ENCODE data around the gene EFNA4. TPM values are rescaled to one million over a fixed set of nuclear protein-coding genes. Genes with fewer than 3 reads are reported as not detected.

Gene EFNA4
- total and polyA plus RNA-seq, 4 donors: 1.8 to 4.7 (median 3.3) TPM

GRCh38 chr1:155040358-155041093 lies 23.0 kb upstream of the EFNA4 start:
- Histone ChIP-seq H3K27me3 (ENCODE audit: control insufficient read depth in 4 of 4, insufficient read depth in 4 of 4, low read length in 3 of 4) (no peaks in the 10 kb centered on the region), H3K9me3 (ENCODE audit: control insufficient read depth in 4 of 4, low read length in 3 of 4) (no peaks in the 10 kb centered on the region), H3K9ac (ENCODE audit: low read depth in 1 of 2, low read length in 2 of 2) (no peak overlapping the region), H3K4me1 (ENCODE audit: control insufficient read depth in 4 of 4, insufficient read depth in 4 of 4, low read length in 3 of 4) (peaks cover 10 to 43% (median 32%) of the 10 kb centered on the region in 4 donors), H3K27ac (ENCODE audit: low read depth in 1 of 2, low read length in 2 of 2) (no peak overlapping the region), H3K36me3 (ENCODE audit: control insufficient read depth in 4 of 4, insufficient read depth in 3 of 4, low read depth in 1 of 4, low read length in 3 of 4) (no peaks in the 10 kb centered on the region), H3K4me3 (ENCODE audit: low read depth in 1 of 3, low read length in 3 of 3) (no peak overlapping the region)
- WGBS: 96% methylated on average over 14 of the region's 14 CpGs
- TF ChIP-seq RXRA (IDR thresholded peaks at IDR 0.05) (no peak), GABPA (IDR thresholded peaks at IDR 0.05 in 1 of 2, conservative IDR thresholded peaks at IDR 0.05 in 1 of 2) (no peak), JUND (IDR thresholded peaks at IDR 0.05) (no peak), REST (IDR thresholded peaks at IDR 0.05) (no peak), SP1 (IDR thresholded peaks at IDR 0.05) (no peak), RAD21 (IDR thresholded peaks at IDR 0.05) (no peak), HNF4A (conservative IDR thresholded peaks at IDR 0.05) (no peak)
- DNase-seq (ENCODE audit: low spot score): no peak

DNA sequence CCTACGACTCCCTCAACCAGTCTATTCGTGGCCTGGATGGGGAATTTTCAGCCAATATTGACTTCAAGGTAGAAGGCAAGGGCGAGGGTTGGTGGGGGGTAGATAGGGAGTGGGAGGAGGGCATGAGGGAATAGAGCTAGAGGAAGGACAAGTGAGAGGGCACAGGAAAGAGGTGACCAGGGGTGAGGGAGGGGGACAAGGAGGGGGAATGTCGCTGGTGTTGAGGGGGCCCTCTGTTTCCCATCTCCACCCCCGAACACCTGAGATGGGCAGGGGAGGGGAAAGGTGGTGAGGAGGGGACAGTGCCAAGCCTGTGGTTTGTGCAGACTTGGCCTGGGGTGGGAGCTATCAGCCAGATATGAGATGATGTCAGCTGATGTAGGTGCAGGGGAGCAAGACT lies 20.8 kb upstream of the EFNA4 start:
- Histone ChIP-seq H3K9me3 (ENCODE audit: control insufficient read depth in 4 of 4, low read length in 3 of 4) (no peaks in the 10 kb centered on the region), H3K27me3 (ENCODE audit: control insufficient read depth in 4 of 4, insufficient read depth in 4 of 4, low read length in 3 of 4) (no peaks in the 10 kb centered on the region), H3K36me3 (ENCODE audit: control insufficient read depth in 4 of 4, insufficient read depth in 3 of 4, low read depth in 1 of 4, low read length in 3 of 4) (no peaks in the 10 kb centered on the region), H3K27ac (ENCODE audit: low read depth in 1 of 2, low read length in 2 of 2) (no peak overlapping the region), H3K4me3 (ENCODE audit: low read depth in 1 of 3, low read length in 3 of 3) (no peak overlapping the region), H3K4me1 (ENCODE audit: control insufficient read depth in 4 of 4, insufficient read depth in 4 of 4, low read length in 3 of 4) (peaks cover 10 to 43% (median 34%) of the 10 kb centered on the region in 4 donors), H3K9ac (ENCODE audit: low read depth in 1 of 2, low read length in 2 of 2) (no peak overlapping the region)
- WGBS: 88% methylated on average over 5 of the region's 5 CpGs
- TF ChIP-seq REST (IDR thresholded peaks at IDR 0.05): no peak
- TF ChIP-seq ATF3 (IDR thresholded peaks at IDR 0.05): no peak
- no peak for TF ChIP-seq YY1 (IDR thresholded peaks at IDR 0.05)
- TF ChIP-seq RAD21 (IDR thresholded peaks at IDR 0.05): no peak
- TF ChIP-seq NR2F2 (IDR thresholded peaks at IDR 0.05): no peak
- no peak for TF ChIP-seq MAX (IDR thresholded peaks at IDR 0.05)
- no peak for TF ChIP-seq CTCF (IDR thresholded peaks at IDR 0.05; ENCODE audit: low read depth, low read length, missing input control)
- no peak for TF ChIP-seq HNF4G (IDR thresholded peaks at IDR 0.05)
- no peak for TF ChIP-seq HNF4A (conservative IDR thresholded peaks at IDR 0.05)
- TF ChIP-seq FOXA1 (IDR thresholded peaks at IDR 0.05): no peak
- no peak for TF ChIP-seq SP1 (IDR thresholded peaks at IDR 0.05)
- TF ChIP-seq, protein P1, sequence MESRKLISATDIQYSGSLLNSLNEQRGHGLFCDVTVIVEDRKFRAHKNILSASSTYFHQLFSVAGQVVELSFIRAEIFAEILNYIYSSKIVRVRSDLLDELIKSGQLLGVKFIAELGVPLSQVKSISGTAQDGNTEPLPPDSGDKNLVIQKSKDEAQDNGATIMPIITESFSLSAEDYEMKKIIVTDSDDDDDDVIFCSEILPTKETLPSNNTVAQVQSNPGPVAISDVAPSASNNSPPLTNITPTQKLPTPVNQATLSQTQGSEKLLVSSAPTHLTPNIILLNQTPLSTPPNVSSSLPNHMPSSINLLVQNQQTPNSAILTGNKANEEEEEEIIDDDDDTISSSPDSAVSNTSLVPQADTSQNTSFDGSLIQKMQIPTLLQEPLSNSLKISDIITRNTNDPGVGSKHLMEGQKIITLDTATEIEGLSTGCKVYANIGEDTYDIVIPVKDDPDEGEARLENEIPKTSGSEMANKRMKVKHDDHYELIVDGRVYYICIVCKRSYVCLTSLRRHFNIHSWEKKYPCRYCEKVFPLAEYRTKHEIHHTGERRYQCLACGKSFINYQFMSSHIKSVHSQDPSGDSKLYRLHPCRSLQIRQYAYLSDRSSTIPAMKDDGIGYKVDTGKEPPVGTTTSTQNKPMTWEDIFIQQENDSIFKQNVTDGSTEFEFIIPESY (IDR thresholded peaks at IDR 0.05): no peak
- no peak for TF ChIP-seq FOXA2 (IDR thresholded peaks at IDR 0.05)
- TF ChIP-seq TAF1 (conservative IDR thresholded peaks at IDR 0.05): no peak
- TF ChIP-seq JUND (IDR thresholded peaks at IDR 0.05): no peak
- no peak for DNase-seq (ENCODE audit: low spot score)

All from liver (tissue), 9 donors.